OCI-LY3 (cell line): ENCODE data around the gene CNPY1.

ENCODE experiments used
- H2AFZ ChIP-seq: fragments of 200-600, 300-600 bp; shearing (Covaris generic); 2 replicates; pipeline ENCODE4 v1.6.0; 2014; ENCODE audit warnings: antibody characterized with exemption, low read depth, low read length
- H3K27ac ChIP-seq: fragments of 200-600, 300-600 bp; sonication (generic); 2 replicates; pipeline ENCODE4 v1.5.1; 2014; ENCODE audit warnings: mild to moderate bottlenecking, low read length, moderate library complexity, mixed read lengths
- H3K27me3 ChIP-seq: fragments of 200-600, 300-600 bp; sonication (generic); 2 replicates; pipeline ENCODE4 v1.6.1; 2014; ENCODE audit warnings: low read depth, low read length, mixed read lengths
- H3K36me3 ChIP-seq: fragments of 200-600, 300-600 bp; sonication (generic); replicated peaks from 2 replicates; pipeline ENCODE3; 2014; ENCODE audit warnings: low read depth, low read length, mixed read lengths
- H3K4me1 ChIP-seq: fragments of 300-600, 200-600 bp; sonication (generic); 2 replicates; pipeline ENCODE4 v1.6.1; 2014; ENCODE audit warnings: low read length, mixed read lengths
- H3K4me2 ChIP-seq: fragments of 200-600, 300-600 bp; sonication (generic); 2 replicates; pipeline ENCODE4 v1.6.1; 2014; ENCODE audit warnings: low read length, mixed read lengths
- H3K4me3 ChIP-seq: fragments of 300-600, 200-600 bp; sonication (generic); 2 replicates; pipeline ENCODE4 v1.5.1; 2014; ENCODE audit warnings: antibody characterized with exemption, mild to moderate bottlenecking, low read length, moderate library complexity
- H3K79me2 ChIP-seq: fragments of 300-600, 200-600 bp; shearing (Covaris generic); 2 replicates; pipeline ENCODE4 v1.6.1; 2014; ENCODE audit warnings: mild to moderate bottlenecking, low read length, mixed read lengths
- H3K9ac ChIP-seq: fragments of 300-600, 200-600 bp; shearing (Covaris generic); 2 replicates; pipeline ENCODE4 v1.6.0; 2014; ENCODE audit warnings: mild to moderate bottlenecking, low read length, moderate library complexity
- H3K9me3 ChIP-seq: fragments of 200-600, 300-600 bp; shearing (Covaris generic); 2 replicates; pipeline ENCODE4 v1.6.1; 2014; ENCODE audit warnings: low read length, mixed read lengths; ENCODE audit not compliant: insufficient read depth
- H4K20me1 ChIP-seq: fragments of 200-600, 300-600 bp; sonication (generic); 2 replicates; pipeline ENCODE4 v1.6.1; 2016; ENCODE audit warnings: low read length, mixed read lengths; ENCODE audit not compliant: insufficient read depth
- CTCF ChIP-seq: fragments of 200-600, 300-600 bp; sonication (generic); IDR thresholded peaks from 2 replicates; pipeline ENCODE4 v1.5.1; 2014; ENCODE audit warnings: antibody characterized with exemption, low read length, low read depth
- EZH2phosphoT487 ChIP-seq: fragments of 200-600 bp; shearing (Covaris generic); IDR thresholded peaks from 2 replicates; pipeline ENCODE4 v1.6.1; 2018; ENCODE audit warnings: antibody characterized with exemption, mixed run types, low read depth

The CNPY1 gene

GRCh38 chr7:155508376-155509358 lies 37.7 kb downstream of the CNPY1 start:
- Histone ChIP-seq H3K9me3 (no peaks in the 10 kb centered on the region), H3K4me1 (no peaks in the 10 kb centered on the region), H3K79me2 (no peaks in the 10 kb centered on the region), H3K4me2 (no peak overlapping the region), H3K4me3 (no peak overlapping the region), H3K27me3 (peaks cover 60% of the 10 kb centered on the region), H4K20me1 (no peaks in the 10 kb centered on the region), H3K36me3 (no peaks in the 10 kb centered on the region), H3K9ac (no peak overlapping the region), H2AFZ (no peak overlapping the region), H3K27ac (no peak overlapping the region)
- no peak for TF ChIP-seq EZH2phosphoT487
- TF ChIP-seq CTCF = no peak

GRCh38 chr7:155507576-155507975 lies 38.8 kb downstream of the CNPY1 start:
- Histone ChIP-seq H3K4me3 (no peak overlapping the region), H3K4me2 (no peak overlapping the region), H3K27ac (no peak overlapping the region), H3K36me3 (no peaks in the 10 kb centered on the region), H3K27me3 (peaks cover 63% of the 10 kb centered on the region), H3K79me2 (no peaks in the 10 kb centered on the region), H3K9ac (no peak overlapping the region), H4K20me1 (no peaks in the 10 kb centered on the region), H3K9me3 (no peaks in the 10 kb centered on the region), H2AFZ (no peak overlapping the region), H3K4me1 (no peaks in the 10 kb centered on the region)
- TF ChIP-seq CTCF = no peak

GRCh38 chr7:155506854-155507337 lies 39.5 kb downstream of the CNPY1 start:
- peaks cover 61% of the 10 kb centered on the region for H3K27me3 ChIP-seq
- no peak overlapping the region for H2AFZ ChIP-seq
- no peak overlapping the region for H3K9ac ChIP-seq
- peak overlapping the region; percentile 46 for H3K4me2 ChIP-seq
- TF ChIP-seq CTCF = no peak
- no peak for TF ChIP-seq EZH2phosphoT487
- H3K9me3 ChIP-seq = no peaks in the 10 kb centered on the region
- no peaks in the 10 kb centered on the region for H3K4me1 ChIP-seq
- H3K36me3 ChIP-seq = no peaks in the 10 kb centered on the region
- no peak overlapping the region for H3K27ac ChIP-seq
- no peaks in the 10 kb centered on the region for H4K20me1 ChIP-seq
- peak overlapping the region; percentile 44 for H3K4me3 ChIP-seq
- H3K79me2 ChIP-seq = no peaks in the 10 kb centered on the region

- Histone ChIP-seq H4K20me1 (no peaks in the 10 kb centered on the region), H3K27ac (no peak overlapping the region), H3K79me2 (no peaks in the 10 kb centered on the region), H3K36me3 (no peaks in the 10 kb centered on the region), H3K4me2 (no peak overlapping the region), H3K9me3 (no peaks in the 10 kb centered on the region), H3K4me3 (no peak overlapping the region), H2AFZ (no peak overlapping the region), H3K9ac (no peak overlapping the region), H3K4me1 (no peaks in the 10 kb centered on the region), H3K27me3 (peaks cover 72% of the 10 kb centered on the region)
- TF ChIP-seq EZH2phosphoT487 (no peak), CTCF (no peak)
These were observed 41.0 kb downstream of the CNPY1 start for GRCh38 chr7:155505422-155505793.
